Gastrocnemius medialis (tissue), 4 donors: Measurements from ENCODE around the gene ACVR1B. TPM values are rescaled to one million over a fixed set of nuclear protein-coding genes. Genes with fewer than 3 reads are reported as not detected.

Source experiments
- ATAC-seq, 2 donors: fragments of 150-250 bp; one replicate each; pipeline ENCODE4 v1.9.1; 2016
- DNase-seq, 2 donors: peaks; one replicate each; pipeline ENCODE4 v3.0.0-alpha.2; 2019
- H3K27ac ChIP-seq, 4 donors: fragments of 200-600 bp; sonication (generic); 1 replicate in 1 of 4; 2 replicates in 3 of 4; pipeline ENCODE4 v1.5.1; 2016 to 2018; ENCODE audit warnings: mild to moderate bottlenecking in 2 of 4, moderate library complexity in 1 of 4
- H3K27me3 ChIP-seq, 3 donors: fragments of 200-600 bp; sonication (generic) in 2 of 3; 1 replicate in 1 of 3; 2 replicates in 2 of 3; pipeline versions ENCODE4 v1.5.1 to v1.6.0; 2016 to 2019; ENCODE audit warnings: mild to moderate bottlenecking in 1 of 3, moderate library complexity in 1 of 3
- H3K36me3 ChIP-seq, 2 donors: fragments of 200-600 bp; sonication (generic) in 1 of 2; one replicate each; pipeline ENCODE4 v1.5.1; 2017 to 2018
- H3K4me1 ChIP-seq, 2 donors: fragments of 200-600 bp; sonication (generic) in 1 of 2; one replicate each; pipeline ENCODE4 v1.5.1; 2016 to 2017; ENCODE audit warnings: mild to moderate bottlenecking in 2 of 2
- H3K4me3 ChIP-seq, 4 donors: fragments of 200-600 bp; sonication (generic) in 3 of 4; 1 replicate in 1 of 4; 2 replicates in 3 of 4; pipeline ENCODE4 v1.5.1; 2016 to 2019; ENCODE audit warnings: mild to moderate bottlenecking in 2 of 4
- H3K9me3 ChIP-seq, 3 donors: fragments of 200-600 bp; sonication (generic) in 2 of 3; 1 replicate in 1 of 3; 2 replicates in 2 of 3; pipeline ENCODE4 v1.5.1; 2016 to 2019
- POLR2A ChIP-seq, 2 donors: fragments of 450-650 bp; IDR thresholded peaks; one replicate each; pipeline ENCODE4 v1.6.1; 2017; ENCODE audit warnings: antibody characterized with exemption in 2 of 2, mild to moderate bottlenecking in 2 of 2, moderate library complexity in 2 of 2
- in situ Hi-C, 4 donors: fragments of 200-750 bp; cut with MboI; loops; one replicate each; pipeline versions ENCODE4 v1.15.0 to v1.8.0; 2017; ENCODE audit warnings: low sequenced_read_pairs in 4 of 4
- intact Hi-C: fragments of 100-400 bp; cut with DNase I; formaldehyde crosslinking; loops from one replicate; pipeline ENCODE4 v1.15.1; 2023; ENCODE audit warnings: low total_unique reads
- total RNA-seq, 4 donors: library from RNA; depleted of rRNA; stranded (reverse); fragments of >200 nt; gene quantifications; one replicate each; pipeline versions ENCODE4 v1.1.0 to v1.2.3, GENCODE V29; 2016
- TF ChIP-seq, protein P1 (sequence below), 5 experiments: fragments of 450-650 bp in 3 of 5; fragments of 200-600 bp in 2 of 5; sonication (generic) in 2 of 5; IDR thresholded peaks in 4 of 5; conservative IDR thresholded peaks in 1 of 5; 1 replicate in 4 of 5; 2 replicates in 1 of 5; pipeline ENCODE4 v1.5.1; 2016 to 2019; ENCODE audit warnings: antibody characterized with exemption in 5 of 5, mild to moderate bottlenecking in 3 of 5, moderate library complexity in 3 of 5

ACVR1B gene
- total RNA-seq, 4 donors from 2014 or later = 8.7 to 15.9 (median 10.1) TPM

DNA sequence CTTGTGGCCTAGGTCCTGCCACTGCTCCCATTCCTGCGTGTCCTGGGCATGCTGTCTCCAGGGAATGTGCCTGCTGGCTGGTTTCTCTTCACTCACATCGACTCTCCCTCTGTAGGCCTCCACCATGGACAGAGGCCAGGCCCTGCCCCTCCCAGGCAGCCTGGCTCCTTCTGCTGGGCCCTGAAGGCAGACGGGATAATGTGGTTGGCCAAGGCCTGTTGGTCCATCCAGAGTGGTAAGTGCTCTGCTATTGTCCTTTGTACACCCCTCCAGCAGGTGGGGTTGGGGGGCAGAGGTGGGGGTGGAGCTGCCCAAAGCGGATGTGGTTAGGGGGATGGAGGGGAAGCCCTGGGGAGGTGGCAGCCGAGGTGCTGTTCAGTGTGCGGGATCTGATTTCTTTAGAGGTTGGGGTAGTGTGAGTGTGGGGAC, 90.2 kb downstream of the ACVR1B start:
- H3K9me3 ChIP-seq = no peaks in the 10 kb centered on the region
- TF ChIP-seq, protein P1, sequence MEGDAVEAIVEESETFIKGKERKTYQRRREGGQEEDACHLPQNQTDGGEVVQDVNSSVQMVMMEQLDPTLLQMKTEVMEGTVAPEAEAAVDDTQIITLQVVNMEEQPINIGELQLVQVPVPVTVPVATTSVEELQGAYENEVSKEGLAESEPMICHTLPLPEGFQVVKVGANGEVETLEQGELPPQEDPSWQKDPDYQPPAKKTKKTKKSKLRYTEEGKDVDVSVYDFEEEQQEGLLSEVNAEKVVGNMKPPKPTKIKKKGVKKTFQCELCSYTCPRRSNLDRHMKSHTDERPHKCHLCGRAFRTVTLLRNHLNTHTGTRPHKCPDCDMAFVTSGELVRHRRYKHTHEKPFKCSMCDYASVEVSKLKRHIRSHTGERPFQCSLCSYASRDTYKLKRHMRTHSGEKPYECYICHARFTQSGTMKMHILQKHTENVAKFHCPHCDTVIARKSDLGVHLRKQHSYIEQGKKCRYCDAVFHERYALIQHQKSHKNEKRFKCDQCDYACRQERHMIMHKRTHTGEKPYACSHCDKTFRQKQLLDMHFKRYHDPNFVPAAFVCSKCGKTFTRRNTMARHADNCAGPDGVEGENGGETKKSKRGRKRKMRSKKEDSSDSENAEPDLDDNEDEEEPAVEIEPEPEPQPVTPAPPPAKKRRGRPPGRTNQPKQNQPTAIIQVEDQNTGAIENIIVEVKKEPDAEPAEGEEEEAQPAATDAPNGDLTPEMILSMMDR (IDR thresholded peaks at IDR 0.05 in 4 of 5, conservative IDR thresholded peaks at IDR 0.05 in 1 of 5) = no peak
- no peak for TF ChIP-seq POLR2A (IDR thresholded peaks at IDR 0.05)
- peaks cover 46 to 51% of the 10 kb centered on the region in 2 donors for H3K4me1 ChIP-seq
- intact Hi-C loops = loop anchor here (5.0 kb wide), 1 partner anchor 1006 kb away; no protein-coding TSS in a partner anchor
- ATAC-seq (no peak), DNase-seq (no peak)
- H3K36me3 ChIP-seq = no peaks in the 10 kb centered on the region
- no peaks in the 10 kb centered on the region for H3K27me3 ChIP-seq
- no peak overlapping the region for H3K4me3 ChIP-seq
- in situ Hi-C loops = no loop called here
- peak overlapping the region; percentile 90 to 98 (median 94) for H3K27ac ChIP-seq

DNA sequence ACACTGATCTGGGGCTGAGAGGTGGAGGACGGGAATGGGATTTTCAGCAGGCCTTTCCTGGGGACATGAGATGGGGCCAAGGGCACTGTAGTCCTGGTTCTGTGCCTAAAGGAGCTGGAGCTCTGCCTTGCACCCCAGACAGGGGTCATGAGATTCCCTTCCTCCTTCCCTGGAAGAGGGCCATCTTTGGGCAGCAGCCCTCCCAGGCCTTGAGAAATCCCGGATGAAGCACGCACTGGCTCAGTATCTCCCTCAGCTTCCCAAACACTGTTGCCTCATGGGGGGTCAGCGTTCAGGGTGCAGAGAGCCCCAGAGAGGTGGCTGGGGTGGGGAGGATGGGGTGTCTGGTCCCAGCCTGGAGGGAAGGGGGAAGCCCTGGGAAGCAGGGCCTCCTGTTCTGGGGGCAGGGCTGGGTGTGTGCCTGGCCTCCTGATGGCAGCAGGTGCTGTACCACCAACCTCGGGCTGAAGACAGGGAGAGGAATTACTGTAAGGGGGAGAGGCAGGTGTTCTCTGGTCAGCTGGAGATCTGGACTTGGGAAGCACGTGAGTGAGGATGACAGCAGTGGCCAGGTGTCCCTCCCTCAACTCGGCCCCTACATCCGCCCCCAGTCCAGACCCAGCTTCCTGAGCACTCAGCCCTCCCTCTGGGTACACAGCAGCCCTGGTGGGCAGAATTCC, 91.3 kb downstream of the ACVR1B start:
- TF ChIP-seq POLR2A (IDR thresholded peaks at IDR 0.05) = peak in 1 of 2 donors; percentile 12
- TF ChIP-seq, protein P1 (IDR thresholded peaks at IDR 0.05 in 4 of 5, conservative IDR thresholded peaks at IDR 0.05 in 1 of 5) = no peak
- in situ Hi-C loops = no loop called here
- H3K27ac ChIP-seq = peak overlapping the region; percentile 90 to 98 (median 94)
- H3K36me3 ChIP-seq = no peaks in the 10 kb centered on the region
- DNase-seq (peak; percentile 68 to 88), ATAC-seq (peak; percentile 46 to 56)
- intact Hi-C loops = loop anchor here (5.0 kb wide), 1 partner anchor 1004 kb away; no protein-coding TSS in a partner anchor
- H3K27me3 ChIP-seq = no peaks in the 10 kb centered on the region
- no peaks in the 10 kb centered on the region for H3K9me3 ChIP-seq
- no peak overlapping the region for H3K4me3 ChIP-seq
- H3K4me1 ChIP-seq = peaks cover 57 to 59% of the 10 kb centered on the region in 2 donors

DNA sequence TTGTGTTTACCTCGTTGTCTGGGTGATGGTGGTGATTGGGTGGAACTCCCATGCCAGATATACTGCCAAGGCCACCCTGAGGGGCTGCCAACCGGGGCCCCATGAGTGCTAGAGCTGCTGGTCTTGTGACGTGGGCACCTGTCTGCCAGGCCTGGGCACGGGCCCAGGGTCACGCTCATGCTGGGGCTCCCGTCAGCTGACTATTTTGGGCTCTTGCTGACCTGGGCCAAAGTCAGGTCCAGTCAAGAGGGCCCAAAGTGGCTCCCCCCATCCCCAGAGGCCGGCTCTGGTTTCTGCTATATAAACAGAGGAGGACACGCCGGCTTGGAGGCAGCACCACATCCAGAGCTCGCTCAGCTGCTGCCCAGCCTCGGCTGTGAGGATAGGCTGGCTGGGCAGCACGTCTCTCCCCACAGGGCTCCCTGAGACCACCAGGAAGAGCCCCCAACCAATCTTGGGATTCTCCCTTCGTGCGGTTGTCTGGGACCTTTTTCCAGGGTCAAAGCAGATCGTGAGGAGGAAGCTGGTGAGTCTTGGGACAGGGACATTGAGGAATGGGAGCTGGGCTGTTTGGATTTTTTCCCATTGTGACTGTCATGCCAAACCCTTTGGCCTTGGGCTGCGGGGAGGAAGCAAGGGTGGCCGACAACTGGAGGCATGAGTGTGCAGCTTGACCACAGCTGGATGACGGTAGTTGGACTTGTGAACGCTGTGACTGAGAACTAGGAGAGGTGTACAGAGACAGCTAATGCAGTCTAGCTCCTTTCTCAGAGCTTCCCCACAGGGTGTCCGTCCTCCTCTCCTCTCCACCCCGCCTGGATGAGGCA, 92.1 kb downstream of the ACVR1B start:
- intact Hi-C loops = loop anchor here (5.0 kb wide), 1 partner anchor 1004 kb away; no protein-coding TSS in a partner anchor
- TF ChIP-seq, protein P1 (IDR thresholded peaks at IDR 0.05 in 4 of 5, conservative IDR thresholded peaks at IDR 0.05 in 1 of 5) = no peak
- TF ChIP-seq POLR2A (IDR thresholded peaks at IDR 0.05) = peak; percentile 91 to 97
- no peaks in the 10 kb centered on the region for H3K9me3 ChIP-seq
- DNase-seq (peak; percentile 86 to 97), ATAC-seq (peak; percentile 61 to 65)
- H3K4me1 ChIP-seq = peaks cover 53 to 56% of the 10 kb centered on the region in 2 donors
- peak overlapping the region; percentile 90 to 98 (median 94) for H3K27ac ChIP-seq
- in situ Hi-C loops = no loop called here
- no peaks in the 10 kb centered on the region for H3K36me3 ChIP-seq
- H3K27me3 ChIP-seq = no peaks in the 10 kb centered on the region
- peak overlapping the region; percentile 52 to 74 (median 61) for H3K4me3 ChIP-seq

DNA sequence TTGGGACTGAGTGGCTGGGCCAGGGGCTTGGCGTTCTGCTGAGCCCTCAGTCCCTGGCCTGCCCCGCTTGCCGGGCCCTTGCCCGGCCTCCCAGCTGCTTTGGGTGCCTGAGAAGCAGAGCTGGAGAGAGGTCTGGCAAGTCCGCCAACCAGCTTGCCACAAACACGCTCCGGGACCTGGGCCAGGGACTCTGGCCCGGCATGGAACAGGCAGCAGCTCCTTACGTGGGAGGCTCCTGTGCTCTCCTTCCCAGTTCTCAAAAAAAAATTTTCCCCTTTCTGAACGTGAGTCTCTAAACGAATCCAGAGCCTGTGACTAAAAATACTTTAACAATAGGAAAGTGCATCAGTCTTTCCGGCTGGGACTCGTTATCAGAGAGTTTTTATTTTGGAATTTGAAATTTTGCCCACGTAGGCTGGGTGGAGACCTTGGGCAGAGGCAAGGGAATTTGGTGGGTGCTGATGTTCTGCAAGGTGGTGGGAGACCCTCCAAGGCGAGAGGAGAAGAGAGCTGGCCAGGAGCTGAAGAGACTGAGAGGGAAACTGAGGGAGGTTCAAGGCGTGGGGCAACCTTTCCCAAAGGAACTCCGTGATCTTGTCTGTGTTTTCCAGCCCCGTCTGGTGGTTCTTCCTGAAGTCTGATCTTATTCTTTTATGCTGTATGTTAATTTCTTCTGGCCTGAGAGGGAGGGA, 92.9 kb downstream of the ACVR1B start:
- intact Hi-C loops (loop anchor here (5.0 kb wide), 1 partner anchor 1003 kb away; no protein-coding TSS in a partner anchor), in situ Hi-C loops (no loop called here)
- peak; percentile 65 to 67 for ATAC-seq
- TF ChIP-seq, protein P1 (IDR thresholded peaks at IDR 0.05 in 4 of 5, conservative IDR thresholded peaks at IDR 0.05 in 1 of 5) = peak in 1 of 5 experiments; percentile 5
- TF ChIP-seq POLR2A (IDR thresholded peaks at IDR 0.05) = peak in 1 of 2 donors; percentile 46
- DNase-seq = peak; percentile 87 to 95
- no peaks in the 10 kb centered on the region for H3K36me3 ChIP-seq
- peak overlapping the region; percentile 52 to 74 (median 61) for H3K4me3 ChIP-seq
- H3K27ac ChIP-seq = peak overlapping the region; percentile 90 to 98 (median 94)
- no peaks in the 10 kb centered on the region for H3K9me3 ChIP-seq
- peaks cover 58 to 62% of the 10 kb centered on the region in 2 donors for H3K4me1 ChIP-seq
- no peaks in the 10 kb centered on the region for H3K27me3 ChIP-seq
